MM.1S (cell line): Measurements from ENCODE around the gene FRS3.

ENCODE experiments used
- DNase-seq: peaks from one replicate; pipeline ENCODE4 v3.0.0-alpha.2; 2015
- H2AFZ ChIP-seq: fragments of 300-600 bp; sonication (generic); 2 replicates; pipeline ENCODE4 v1.6.0; 2016; ENCODE audit warnings: antibody characterized with exemption, low read length
- H3F3A ChIP-seq: fragments of 300-600 bp; sonication (generic); 2 replicates; pipeline ENCODE4 v1.6.1; 2016; ENCODE audit warnings: mild to moderate bottlenecking, antibody characterized with exemption, low read length, moderate library complexity, mixed read lengths; ENCODE audit not compliant: insufficient read depth
- H3K27ac ChIP-seq: fragments of 300-600 bp; sonication (generic); 2 replicates; pipeline ENCODE4 v1.5.1; 2016; ENCODE audit warnings: mild to moderate bottlenecking, low read length
- H3K27me3 ChIP-seq: fragments of 300-600 bp; sonication (generic); replicated peaks from 2 replicates; pipeline ENCODE4 v1.6.0; 2016; ENCODE audit warnings: low read length; ENCODE audit not compliant: insufficient read depth
- H3K36me3 ChIP-seq: fragments of 300-600 bp; sonication (generic); replicated peaks from 2 replicates; pipeline ENCODE4 v1.6.1; 2016; ENCODE audit warnings: mild to moderate bottlenecking, low read length, mixed read lengths; ENCODE audit not compliant: insufficient read depth
- H3K4me1 ChIP-seq: fragments of 300-600 bp; sonication (generic); 2 replicates; pipeline ENCODE4 v1.6.1; 2016; ENCODE audit warnings: low read length, mixed read lengths
- H3K4me2 ChIP-seq: fragments of 300-600 bp; sonication (generic); 2 replicates; pipeline ENCODE4 v1.6.0; 2016; ENCODE audit warnings: low read depth, low read length
- H3K4me3 ChIP-seq: fragments of 300-600 bp; sonication (generic); 2 replicates; pipeline ENCODE4 v1.5.1; 2016; ENCODE audit warnings: low read length, mixed read lengths
- H3K79me2 ChIP-seq: fragments of 300-600 bp; sonication (generic); 2 replicates; pipeline ENCODE4 v1.6.1; 2016; ENCODE audit warnings: mixed run types, low read length, mixed read lengths
- H3K9ac ChIP-seq: fragments of 300-600 bp; sonication (generic); 2 replicates; pipeline ENCODE4 v1.6.1; 2016; ENCODE audit warnings: low read length, mixed read lengths
- H3K9me2 ChIP-seq: fragments of 300-600 bp; sonication (generic); replicated peaks from 2 replicates; pipeline ENCODE4 v1.6.1; 2016; ENCODE audit warnings: mild to moderate bottlenecking, low read length, mixed read lengths; ENCODE audit not compliant: insufficient read depth
- H3K9me3 ChIP-seq: fragments of 300-600 bp; sonication (generic); replicated peaks from 2 replicates; pipeline ENCODE4 v1.6.1; 2016; ENCODE audit warnings: mild to moderate bottlenecking, low read length, mixed read lengths; ENCODE audit not compliant: insufficient read depth
- H4K20me1 ChIP-seq: fragments of 300-600 bp; sonication (generic); 2 replicates; pipeline ENCODE4 v1.6.1; 2016; ENCODE audit warnings: mild to moderate bottlenecking, low read length, moderate library complexity, mixed read lengths; ENCODE audit not compliant: insufficient read depth
- EZH2 ChIP-seq: fragments of 300-600 bp; sonication (generic); optimal IDR thresholded peaks from 2 replicates; pipeline ENCODE3; 2017; ENCODE audit warnings: low read depth, mild to moderate bottlenecking, antibody characterized with exemption, low read length, mixed read lengths
- EZH2phosphoT487 ChIP-seq: fragments of 300-600 bp; sonication (generic); IDR thresholded peaks from 2 replicates; pipeline ENCODE4 v1.6.1; 2018; ENCODE audit warnings: antibody characterized with exemption, low read length
- TF ChIP-seq, protein P1 (sequence below): fragments of 300-600 bp; sonication (generic); IDR thresholded peaks from 2 replicates; pipeline ENCODE4 v1.5.1; 2016; ENCODE audit warnings: antibody characterized with exemption, low read length, mixed read lengths

The FRS3 gene

DNA sequence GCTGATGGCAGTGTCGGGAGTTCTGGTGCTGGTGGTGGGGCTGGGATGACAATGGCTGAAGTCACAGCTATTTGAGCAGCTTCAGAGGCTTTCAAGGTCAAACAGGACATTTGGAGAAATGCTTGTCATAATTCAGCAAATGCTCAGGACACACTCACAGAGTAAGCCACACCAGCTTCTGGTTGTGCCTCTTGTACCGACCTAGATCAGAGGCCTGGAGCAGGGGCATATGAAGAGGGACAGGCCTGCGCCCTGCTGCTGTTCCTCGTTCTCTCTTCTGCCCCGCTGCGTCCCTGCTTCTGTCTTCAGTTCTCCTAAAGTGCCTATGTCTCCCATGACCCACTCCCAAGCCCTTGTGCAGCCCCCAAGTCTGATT is 31.6 kb downstream of the FRS3 start:
- Histone ChIP-seq H3K4me1 (no peaks in the 10 kb centered on the region), H3K27me3 (no peaks in the 10 kb centered on the region), H3K79me2 (no peaks in the 10 kb centered on the region), H3K4me2 (no peak overlapping the region), H3K9ac (no peak overlapping the region), H3K36me3 (no peaks in the 10 kb centered on the region), H2AFZ (no peak overlapping the region), H3K9me2 (no peaks in the 10 kb centered on the region), H3K4me3 (no peak overlapping the region), H3F3A (no peaks in the 10 kb centered on the region), H4K20me1 (no peaks in the 10 kb centered on the region), H3K9me3 (no peaks in the 10 kb centered on the region), H3K27ac (no peak overlapping the region)
- TF ChIP-seq, protein P1, sequence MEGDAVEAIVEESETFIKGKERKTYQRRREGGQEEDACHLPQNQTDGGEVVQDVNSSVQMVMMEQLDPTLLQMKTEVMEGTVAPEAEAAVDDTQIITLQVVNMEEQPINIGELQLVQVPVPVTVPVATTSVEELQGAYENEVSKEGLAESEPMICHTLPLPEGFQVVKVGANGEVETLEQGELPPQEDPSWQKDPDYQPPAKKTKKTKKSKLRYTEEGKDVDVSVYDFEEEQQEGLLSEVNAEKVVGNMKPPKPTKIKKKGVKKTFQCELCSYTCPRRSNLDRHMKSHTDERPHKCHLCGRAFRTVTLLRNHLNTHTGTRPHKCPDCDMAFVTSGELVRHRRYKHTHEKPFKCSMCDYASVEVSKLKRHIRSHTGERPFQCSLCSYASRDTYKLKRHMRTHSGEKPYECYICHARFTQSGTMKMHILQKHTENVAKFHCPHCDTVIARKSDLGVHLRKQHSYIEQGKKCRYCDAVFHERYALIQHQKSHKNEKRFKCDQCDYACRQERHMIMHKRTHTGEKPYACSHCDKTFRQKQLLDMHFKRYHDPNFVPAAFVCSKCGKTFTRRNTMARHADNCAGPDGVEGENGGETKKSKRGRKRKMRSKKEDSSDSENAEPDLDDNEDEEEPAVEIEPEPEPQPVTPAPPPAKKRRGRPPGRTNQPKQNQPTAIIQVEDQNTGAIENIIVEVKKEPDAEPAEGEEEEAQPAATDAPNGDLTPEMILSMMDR: no peak
- TF ChIP-seq EZH2 (no peak), EZH2phosphoT487 (no peak)
- no peak for DNase-seq

GRCh38 chr6:41747256-41748101 is 32.2 kb downstream of the FRS3 start, which contains the start of gene PGC:
Gene PGC (minus strand): TSS chr6:41747397. CDS start chr6:41747334, 63 bp downstream.
- H4K20me1 ChIP-seq: no peaks in the 10 kb centered on the region
- no peaks in the 10 kb centered on the region for H3K4me1 ChIP-seq
- H3K9me3 ChIP-seq: no peaks in the 10 kb centered on the region
- H3K4me2 ChIP-seq: no peak within 1 kb of the TSS
- no peak within 1 kb of the TSS for H3K9ac ChIP-seq
- no peak within 1 kb of the TSS for H2AFZ ChIP-seq
- no peak for DNase-seq
- no peaks in the 10 kb centered on the region for H3K79me2 ChIP-seq
- H3K4me3 ChIP-seq: no peak within 1 kb of the TSS
- H3K9me2 ChIP-seq: no peaks in the 10 kb centered on the region
- no peak within 1 kb of the TSS for H3K27ac ChIP-seq
- TF ChIP-seq EZH2 (no peak), EZH2phosphoT487 (no peak)
- TF ChIP-seq, protein P1: no peak
- no peaks in the 10 kb centered on the region for H3F3A ChIP-seq
- H3K36me3 ChIP-seq: no peaks in the 10 kb centered on the region
- no peaks in the 10 kb centered on the region for H3K27me3 ChIP-seq

- no peaks in the 10 kb centered on the region for H3K4me1 ChIP-seq
Observed at GRCh38 chr6:41746107-41746506, 33.6 kb downstream of the FRS3 start.

More at GRCh38 chr6:41746107-41746506, 33.6 kb downstream of the FRS3 start:
- H3K27ac ChIP-seq: no peak overlapping the region
- no peaks in the 10 kb centered on the region for H3K9me3 ChIP-seq
- H4K20me1 ChIP-seq: no peaks in the 10 kb centered on the region
- H3K9me2 ChIP-seq: no peaks in the 10 kb centered on the region
- TF ChIP-seq, protein P1: no peak
- TF ChIP-seq EZH2: no peak
- TF ChIP-seq EZH2phosphoT487: no peak
- no peak overlapping the region for H3K4me3 ChIP-seq
- no peaks in the 10 kb centered on the region for H3K36me3 ChIP-seq
- H3K79me2 ChIP-seq: no peaks in the 10 kb centered on the region
- H2AFZ ChIP-seq: no peak overlapping the region
- no peak overlapping the region for H3K9ac ChIP-seq
- H3K27me3 ChIP-seq: no peaks in the 10 kb centered on the region
- H3K4me2 ChIP-seq: no peak overlapping the region
- no peaks in the 10 kb centered on the region for H3F3A ChIP-seq
- no peak for DNase-seq
